IPS-20b (cell line): Measurements from ENCODE around the gene POLR3GL.
"Not testable (repeated sequence)": the region's sequence is repeated elsewhere in the genome, so short reads cannot be mapped to it uniquely, and the experiment has no call there.

Experiments used
- H3K27ac ChIP-seq: one replicate; pipeline ENCODE4 v1.5.1; 2013; ENCODE audit warnings: low read length
- H3K27me3 ChIP-seq: 2 replicates; pipeline ENCODE4 v1.6.1; 2013; ENCODE audit warnings: mild to moderate bottlenecking, low read length, inconsistent platforms; ENCODE audit not compliant: insufficient read depth
- H3K36me3 ChIP-seq: 2 replicates; pipeline ENCODE4 v1.6.1; 2013; ENCODE audit warnings: low read depth, mild to moderate bottlenecking, inconsistent platforms, low read length, moderate library complexity; ENCODE audit not compliant: insufficient read depth
- H3K4me1 ChIP-seq: 2 replicates; pipeline ENCODE4 v1.6.1; 2013; ENCODE audit warnings: mild to moderate bottlenecking, control low read depth, inconsistent platforms, low read length, moderate library complexity; ENCODE audit not compliant: insufficient read depth
- H3K4me3 ChIP-seq: 2 replicates; pipeline ENCODE4 v1.5.1; 2013; ENCODE audit warnings: mild to moderate bottlenecking, low read length, inconsistent platforms
- H3K9ac ChIP-seq: 2 replicates; pipeline ENCODE4 v1.6.1; 2013; ENCODE audit warnings: low read depth, mild to moderate bottlenecking, inconsistent platforms, low read length, moderate library complexity
- H3K9me3 ChIP-seq: 2 replicates; pipeline ENCODE4 v1.6.1; 2013; ENCODE audit warnings: mild to moderate bottlenecking, low read depth, low read length, inconsistent platforms; ENCODE audit not compliant: insufficient read depth

The POLR3GL gene

DNA sequence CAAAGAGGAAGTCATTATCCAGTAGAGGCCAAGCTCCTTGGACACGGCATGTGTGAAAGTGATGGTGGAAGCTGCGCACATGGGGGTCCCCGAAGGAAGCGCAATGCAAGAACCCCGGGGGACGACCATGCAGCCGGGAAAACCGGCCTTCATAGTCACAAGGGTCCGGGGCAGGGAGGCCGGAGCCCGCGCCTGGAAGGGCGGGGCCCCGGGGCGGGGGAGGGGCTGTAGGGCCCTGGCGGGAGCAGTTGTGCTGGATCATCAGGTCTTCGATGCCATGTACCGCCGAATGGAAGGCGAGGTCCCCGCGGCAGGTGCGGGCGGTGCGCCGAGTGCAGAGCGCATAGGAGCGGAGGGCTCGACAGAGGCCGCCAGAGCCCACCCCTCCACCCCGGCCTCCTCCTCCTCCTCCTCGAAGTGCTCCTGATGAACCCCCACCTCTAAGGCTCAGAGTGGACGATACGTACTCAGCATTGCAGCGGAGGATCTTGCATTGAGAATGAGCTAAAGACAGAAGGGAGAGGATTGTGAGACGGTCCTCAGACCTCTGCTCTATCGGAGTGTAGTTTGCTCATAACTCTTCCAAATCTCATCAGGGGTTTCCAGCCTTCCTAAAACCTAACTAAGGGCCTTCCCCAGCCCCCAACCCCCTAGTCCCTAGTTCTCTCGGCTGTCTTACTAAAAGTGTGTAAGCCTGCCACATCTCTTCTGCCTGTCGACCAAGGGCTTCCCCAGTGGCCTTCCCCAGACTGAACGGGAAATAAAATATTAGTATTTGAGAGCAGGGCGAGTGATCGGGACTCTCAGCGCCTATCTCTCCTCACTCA is 55.0 kb downstream of the POLR3GL start:
- Histone ChIP-seq H3K27ac (no peak overlapping the region), H3K4me1 (peaks cover 7% of the 10 kb centered on the region; the same call in 1 of the 2 replicates), H3K9me3 (no peaks in the 10 kb centered on the region), H3K4me3 (peak overlapping the region; percentile 63), H3K9ac (peak overlapping the region; percentile 37), H3K36me3 (no peaks in the 10 kb centered on the region), H3K27me3 (peaks cover 55% of the 10 kb centered on the region)

DNA sequence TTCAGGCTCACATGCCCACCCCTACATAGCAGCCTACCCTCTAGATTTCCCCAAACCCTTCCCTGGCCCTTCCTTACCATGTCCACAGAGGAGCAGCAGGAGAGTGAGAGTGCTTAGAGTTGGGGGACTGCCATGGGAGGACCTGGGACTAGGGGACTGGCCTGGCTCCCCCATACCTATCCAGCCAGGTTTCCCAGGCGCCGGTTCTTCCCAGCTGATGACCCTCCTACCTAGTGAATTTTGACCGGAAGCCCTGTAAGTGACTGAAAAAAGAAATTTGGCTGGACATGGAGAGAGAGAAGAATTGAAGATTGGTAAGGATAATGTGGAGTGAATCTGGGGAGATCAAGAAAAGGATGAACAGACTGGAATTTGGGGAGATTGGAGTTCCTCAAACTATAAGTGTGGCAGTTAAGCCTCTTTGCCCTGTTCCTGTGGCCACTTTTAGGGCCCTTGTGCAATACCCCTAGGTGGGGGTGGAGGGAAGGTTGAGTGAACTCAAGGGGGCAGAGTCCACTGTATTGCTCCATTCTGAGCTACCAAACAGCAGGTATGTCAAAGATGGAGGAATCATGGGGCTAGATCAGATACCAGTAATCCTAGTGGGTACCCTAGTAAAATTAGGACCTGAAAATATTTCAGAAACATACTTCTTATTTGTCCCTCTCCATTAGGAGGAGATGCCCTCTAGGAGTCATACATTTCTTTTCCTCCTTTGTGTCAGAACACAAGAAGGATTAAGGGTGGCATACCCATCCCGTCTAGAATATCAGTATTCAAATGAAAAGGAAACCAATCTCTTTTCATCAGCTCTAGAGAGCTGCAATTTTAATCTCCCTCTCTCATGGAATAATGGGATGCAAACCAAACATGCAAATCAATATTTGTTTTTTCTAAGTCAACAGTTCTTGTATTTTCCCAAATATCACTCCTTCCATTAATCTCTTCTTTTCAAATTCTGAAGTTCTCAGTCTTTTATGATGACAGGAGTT is 55.9 kb downstream of the POLR3GL start:
- Histone ChIP-seq H3K4me3 (peak overlapping the region; percentile 63; the same call in 1 of the 2 replicates), H3K4me1 (peaks cover 7% of the 10 kb centered on the region; the same call in 1 of the 2 replicates), H3K9ac (no peak overlapping the region), H3K36me3 (no peaks in the 10 kb centered on the region), H3K9me3 (no peaks in the 10 kb centered on the region), H3K27ac (no peak overlapping the region), H3K27me3 (peaks cover 55% of the 10 kb centered on the region)

DNA sequence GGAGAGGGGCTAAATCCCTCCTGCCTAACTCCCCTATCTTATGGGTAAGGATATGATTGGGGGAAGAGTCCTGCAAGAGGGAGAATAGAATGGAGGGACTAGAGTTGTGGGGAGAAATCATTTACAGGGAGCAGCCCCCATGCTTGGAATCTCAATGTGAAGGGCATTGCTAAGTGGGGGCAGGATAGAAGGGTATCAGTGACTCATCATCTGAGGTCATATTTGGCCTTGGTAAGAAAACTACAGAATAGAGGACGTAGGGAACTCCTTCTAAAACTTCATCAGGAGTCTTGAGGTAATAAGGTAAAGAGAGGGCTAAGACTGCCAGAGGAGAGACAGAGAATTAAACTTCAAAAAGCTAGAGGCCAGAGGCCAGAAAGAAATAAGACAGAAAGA is 56.6 kb downstream of the POLR3GL start:
- no peak overlapping the region for H3K9ac ChIP-seq
- no peak overlapping the region for H3K4me3 ChIP-seq
- peaks cover 55% of the 10 kb centered on the region for H3K27me3 ChIP-seq
- H3K9me3 ChIP-seq, result no peaks in the 10 kb centered on the region
- H3K27ac ChIP-seq, result no peak overlapping the region
- H3K4me1 ChIP-seq, result peaks cover 7% of the 10 kb centered on the region; the same call in 1 of the 2 replicates
- H3K36me3 ChIP-seq, result no peaks in the 10 kb centered on the region

DNA sequence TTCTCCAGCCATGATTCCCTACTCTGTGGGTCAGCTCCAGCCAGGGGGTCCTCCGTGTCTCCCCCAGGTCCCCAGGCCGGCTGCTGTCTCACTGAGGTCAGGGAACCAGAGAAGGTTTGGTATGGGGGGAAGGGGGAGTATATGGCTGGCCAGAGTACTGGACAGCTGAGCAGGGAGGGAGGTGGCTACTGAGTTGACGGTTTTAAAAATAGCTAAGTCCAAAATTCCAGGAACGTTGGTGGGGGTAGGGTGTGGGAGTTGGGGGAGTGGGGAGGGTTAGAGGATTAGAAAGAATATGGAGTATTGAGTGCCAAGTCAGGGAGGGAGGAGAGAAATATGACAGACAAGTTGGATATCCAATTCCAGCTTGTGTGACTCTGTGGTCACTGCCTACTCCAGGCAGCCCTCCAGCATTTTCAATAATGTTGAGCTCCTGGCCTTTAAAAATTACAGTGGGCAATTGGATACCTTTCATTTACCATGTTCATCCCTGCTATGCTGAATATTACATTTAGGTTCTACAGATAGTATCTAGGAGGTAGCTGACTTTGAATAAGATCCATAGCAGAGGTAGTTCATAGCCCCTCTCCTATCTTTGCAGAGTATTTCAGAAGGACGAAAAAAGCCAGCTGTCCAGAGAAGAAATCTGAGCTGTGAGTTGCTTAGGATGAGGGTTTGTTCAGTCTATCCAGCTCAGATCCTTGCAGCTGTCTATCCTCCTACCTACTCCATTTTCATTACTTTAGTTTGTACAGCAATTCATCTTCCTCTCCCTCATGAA is 57.3 kb downstream of the POLR3GL start, which contains the start of gene HJV:
TSS of gene HJV (minus strand) at position 114 of the 781 bp plus-strand sequence. CDS start 1,504 bp downstream, outside the sequence.
- H3K36me3 ChIP-seq, result no peaks in the 10 kb centered on the region
- H3K27me3 ChIP-seq, result peaks cover 52% of the 10 kb centered on the region
- H3K4me3 ChIP-seq, result no peak within 1 kb of the TSS
- no peak within 1 kb of the TSS for H3K27ac ChIP-seq
- no peaks in the 10 kb centered on the region for H3K9me3 ChIP-seq
- peaks cover 7% of the 10 kb centered on the region; the same call in 1 of the 2 replicates for H3K4me1 ChIP-seq
- no peak within 1 kb of the TSS for H3K9ac ChIP-seq

DNA sequence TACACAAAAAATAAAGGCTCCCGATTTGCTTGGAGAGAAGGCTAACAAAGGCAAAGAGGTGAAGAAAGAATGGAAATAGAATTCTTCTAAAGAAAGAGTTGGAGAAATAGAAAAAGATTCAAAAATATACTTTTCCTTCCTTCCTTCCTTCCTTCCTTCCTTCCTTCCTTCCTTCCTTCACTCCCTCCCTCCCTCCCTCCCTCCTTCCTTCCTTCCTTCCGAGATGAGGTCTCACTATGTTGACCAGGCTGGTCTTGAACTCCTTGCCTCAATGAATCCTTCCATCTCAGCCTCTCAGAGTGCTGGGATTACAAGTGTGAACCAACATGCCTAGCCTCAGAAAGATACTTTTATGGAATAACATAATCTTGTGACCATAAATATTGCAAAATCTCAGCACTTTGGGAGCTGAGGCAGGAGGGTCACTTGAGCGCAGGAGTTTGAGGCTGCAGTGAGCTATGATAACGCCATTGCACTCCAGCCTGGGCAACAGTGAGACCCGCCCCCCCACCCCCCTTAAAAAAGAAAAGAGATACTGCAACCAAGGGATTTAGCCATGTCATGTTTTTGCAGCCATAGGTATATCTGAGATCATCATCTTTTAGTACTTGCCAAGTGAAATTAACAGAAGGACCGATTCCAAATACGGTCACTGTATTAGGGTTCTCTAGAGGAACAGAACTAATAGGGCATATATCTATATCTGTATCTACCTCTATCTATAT is 58.1 kb downstream of the POLR3GL start:
- H3K4me1 ChIP-seq, result peaks cover 7% of the 10 kb centered on the region; the same call in 1 of the 2 replicates
- no peak overlapping the region for H3K27ac ChIP-seq
- H3K36me3 ChIP-seq, result no peaks in the 10 kb centered on the region
- peaks cover 44% of the 10 kb centered on the region for H3K27me3 ChIP-seq
- H3K9ac ChIP-seq, result no peak overlapping the region
- H3K4me3 ChIP-seq, result no peak overlapping the region
- no peaks in the 10 kb centered on the region for H3K9me3 ChIP-seq

DNA sequence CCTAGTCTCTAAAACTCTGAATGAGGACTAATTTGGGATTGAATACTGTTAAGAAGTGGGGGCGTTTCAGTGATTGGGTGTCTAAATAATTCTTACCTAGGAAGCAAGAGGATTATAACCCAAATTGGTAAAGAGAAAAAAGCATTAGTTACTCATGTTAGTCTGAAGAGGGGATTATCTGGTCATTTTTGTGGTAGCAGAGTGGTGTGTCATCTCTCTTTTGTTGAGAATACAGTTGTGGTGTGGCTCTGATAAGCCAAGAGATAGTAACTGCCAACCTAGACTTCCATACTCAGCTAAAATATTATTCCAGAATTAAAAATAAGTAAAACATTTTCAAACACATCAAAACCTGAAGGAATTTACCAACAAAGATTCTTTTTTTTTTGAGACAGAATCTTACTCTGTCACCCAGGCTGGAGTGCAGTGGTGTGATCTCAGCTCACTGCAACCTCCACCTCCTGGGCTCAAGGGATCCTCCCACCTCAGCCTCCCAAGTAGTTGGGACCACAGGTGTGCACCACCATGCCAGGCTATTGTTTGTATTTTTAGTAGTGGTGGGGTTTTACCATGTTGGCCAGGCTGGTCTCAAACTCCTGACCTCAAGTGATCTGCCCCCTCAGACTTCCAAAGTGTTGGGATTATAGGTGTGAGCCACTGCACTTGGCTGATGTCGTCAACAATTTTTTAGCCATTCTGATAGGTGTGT is 61.5 kb downstream of the POLR3GL start:
- H3K9me3 ChIP-seq, H3K36me3 ChIP-seq, H3K4me3 ChIP-seq, H3K4me1 ChIP-seq, H3K9ac ChIP-seq, H3K27ac ChIP-seq: not testable (repeated sequence)
- peaks cover 10% of the 10 kb centered on the region for H3K27me3 ChIP-seq

DNA sequence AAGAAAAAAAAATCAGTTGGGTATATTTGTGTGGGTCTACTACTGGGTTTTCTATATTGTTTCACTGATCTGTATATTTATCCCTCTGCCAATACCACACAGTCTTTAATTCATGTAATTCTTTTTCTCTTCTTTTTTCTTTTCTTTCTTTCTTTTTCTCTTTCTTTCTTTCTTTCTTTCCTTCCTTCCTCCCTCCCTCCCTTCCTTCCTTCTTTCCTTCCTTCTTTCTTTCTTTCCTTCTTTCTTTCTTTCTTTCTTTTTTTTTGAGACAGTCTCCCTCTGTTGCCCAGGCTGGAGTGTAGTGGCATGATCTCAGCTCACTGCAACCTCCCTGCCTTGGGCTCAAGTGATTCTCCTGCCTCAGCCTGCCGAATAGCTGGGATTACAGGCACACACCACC is 62.2 kb downstream of the POLR3GL start:
- not testable (repeated sequence) for H3K27ac ChIP-seq, H3K9ac ChIP-seq, H3K27me3 ChIP-seq, H3K4me1 ChIP-seq, H3K9me3 ChIP-seq, H3K4me3 ChIP-seq, H3K36me3 ChIP-seq
